ENCODE results near the gene SMAD2.

Gene SMAD2

DNA sequence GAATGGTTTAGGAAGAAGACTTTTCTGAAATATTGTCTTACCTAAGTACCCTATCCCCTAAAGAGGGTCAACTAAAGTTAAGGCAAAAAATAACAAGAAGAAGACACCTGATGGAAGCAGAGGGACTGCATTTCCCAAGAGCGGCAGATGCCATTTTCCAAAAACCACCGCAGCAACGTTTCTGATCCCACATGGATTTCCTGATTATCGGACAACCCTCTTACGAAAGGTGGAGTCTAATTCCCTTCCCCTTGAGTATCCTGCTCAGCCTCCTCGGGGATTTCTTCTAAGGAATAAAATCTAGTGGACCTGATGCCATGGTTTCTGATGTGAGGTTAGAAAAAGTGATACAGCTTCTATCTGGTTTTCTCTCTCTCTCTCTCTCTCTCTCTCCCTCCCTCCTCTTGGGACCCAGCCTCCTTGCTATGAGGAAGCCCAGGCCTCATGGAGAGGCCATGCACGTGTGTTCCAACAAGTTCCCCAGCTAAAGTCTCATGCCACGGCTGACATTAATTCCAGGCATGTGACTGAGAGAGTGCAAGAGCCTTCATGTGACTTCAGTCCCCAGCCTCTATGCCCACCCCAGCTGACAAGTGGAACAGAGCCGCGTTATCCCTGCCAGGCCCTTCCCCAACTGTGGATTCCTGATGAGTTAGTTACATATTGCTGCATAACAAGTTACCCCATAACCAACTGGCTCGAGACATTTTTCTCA is 150.3 kb downstream of the SMAD2 start:
- TF ChIP-seq CTCF (IDR thresholded peaks at IDR 0.05) = no peak

DNA sequence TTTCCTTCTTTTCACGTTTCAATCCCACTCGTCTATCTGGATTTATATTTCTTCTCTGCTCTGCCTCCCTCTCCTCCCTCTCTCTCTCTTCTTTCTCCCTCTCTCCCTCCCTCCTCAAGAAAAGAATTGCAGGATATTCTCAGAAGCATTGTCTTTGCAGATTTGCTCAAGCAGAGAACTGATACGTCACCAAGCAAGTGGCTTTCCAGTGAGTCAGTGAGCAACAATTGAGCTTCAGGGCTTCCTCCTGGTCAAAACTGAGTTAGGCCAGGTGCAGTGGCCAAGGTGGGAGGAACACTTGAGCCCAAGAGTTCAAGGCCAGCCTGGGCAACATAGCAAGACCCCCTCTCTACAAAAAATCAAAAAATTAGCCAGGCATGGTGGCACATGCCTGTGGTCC is 151.1 kb downstream of the SMAD2 start:
- TF ChIP-seq CTCF (IDR thresholded peaks at IDR 0.05) = no peak

DNA sequence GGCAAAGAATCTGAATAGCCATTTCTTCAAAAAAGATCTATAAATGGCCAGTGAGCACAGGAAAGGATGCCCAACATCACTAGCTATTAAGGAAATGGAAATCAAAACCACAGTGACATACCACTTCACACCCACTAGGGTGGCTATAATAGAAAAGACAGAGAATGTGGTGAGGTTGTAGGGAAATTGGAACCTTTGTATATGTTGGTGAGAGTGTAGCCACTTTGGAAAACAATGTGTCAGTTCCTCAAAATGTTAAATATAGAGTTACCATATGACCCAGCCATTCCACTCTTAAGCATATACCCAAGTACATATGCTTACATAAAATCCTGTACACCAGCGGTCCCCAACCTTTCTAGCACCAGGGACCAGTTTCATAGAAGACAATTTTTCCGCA is 152.8 kb downstream of the SMAD2 start:
- TF ChIP-seq CTCF (IDR thresholded peaks at IDR 0.05) = no peak

- peak; percentile 57 for TF ChIP-seq CTCF (IDR thresholded peaks at IDR 0.05)
These were observed 154.5 kb downstream of the SMAD2 start for GRCh38 chr18:47775961-47776360.

GRCh38 chr18:47773931-47774330 is 156.5 kb downstream of the SMAD2 start:
- no peak for TF ChIP-seq CTCF (IDR thresholded peaks at IDR 0.05)

GRCh38 chr18:47772374-47773248 is 157.8 kb downstream of the SMAD2 start:
- peak; percentile 96 for TF ChIP-seq CTCF (IDR thresholded peaks at IDR 0.05)

DNA sequence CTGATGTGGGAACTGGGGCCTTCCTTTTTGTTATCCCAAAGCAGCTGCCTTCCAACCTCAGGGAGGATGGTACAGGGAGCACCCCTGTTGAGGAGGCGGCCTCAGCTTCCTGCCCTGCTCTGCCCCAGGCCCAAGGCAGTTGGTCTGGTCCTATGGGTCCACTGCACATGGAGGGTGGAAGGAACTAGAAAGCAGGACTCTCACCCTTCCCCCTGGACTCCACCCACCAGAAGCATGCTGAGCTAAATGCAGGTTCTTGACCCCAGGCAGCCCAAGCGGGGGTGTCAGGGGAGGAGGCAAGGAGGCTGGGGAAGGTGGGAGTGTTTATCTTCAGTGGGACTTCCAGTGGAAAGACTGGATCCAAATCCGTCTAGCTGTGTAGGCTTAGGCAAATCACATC is 158.5 kb downstream of the SMAD2 start:
- TF ChIP-seq CTCF (IDR thresholded peaks at IDR 0.05) = no peak

Measured in LNCAP (cell line).